ENCODE data around the gene GNB1.

The GNB1 gene

GRCh38 chr1:1898246-1898933 lies 7.5 kb upstream of the GNB1 start:
- FAIRE-seq = no peak
- TF ChIP-seq CTCF (IDR thresholded peaks at IDR 0.05; ENCODE audit: insufficient read depth, missing control alignments) = no peak
- DNase-seq (ENCODE audit: insufficient read length, low spot score) = no peak

GRCh38 chr1:1895456-1896336 lies 4.8 kb upstream of the GNB1 start:
- DNase-seq (ENCODE audit: insufficient read length, low spot score) (no peak), FAIRE-seq (no peak)
- TF ChIP-seq CTCF (IDR thresholded peaks at IDR 0.05; ENCODE audit: insufficient read depth, missing control alignments) = no peak

GRCh38 chr1:1895060-1895418 lies 4.2 kb upstream of the GNB1 start:
- FAIRE-seq (no peak), DNase-seq (ENCODE audit: insufficient read length, low spot score) (no peak)
- TF ChIP-seq CTCF (IDR thresholded peaks at IDR 0.05; ENCODE audit: insufficient read depth, missing control alignments) = no peak

GRCh38 chr1:1894354-1895059 lies 3.6 kb upstream of the GNB1 start:
- FAIRE-seq = no peak
- no peak for TF ChIP-seq CTCF (IDR thresholded peaks at IDR 0.05; ENCODE audit: insufficient read depth, missing control alignments)
- no peak for DNase-seq (ENCODE audit: insufficient read length, low spot score)

- DNase-seq (ENCODE audit: insufficient read length, low spot score) = no peak
- no peak for FAIRE-seq
- TF ChIP-seq CTCF (IDR thresholded peaks at IDR 0.05; ENCODE audit: insufficient read depth, missing control alignments) = no peak
Measured at GRCh38 chr1:1893997-1894353, 3.1 kb upstream of the GNB1 start.

- no peak for FAIRE-seq
- DNase-seq (ENCODE audit: insufficient read length, low spot score) = no peak
- TF ChIP-seq CTCF (IDR thresholded peaks at IDR 0.05; ENCODE audit: insufficient read depth, missing control alignments) = no peak
Measured at GRCh38 chr1:1893291-1893985, 2.6 kb upstream of the GNB1 start.
